Neural cell (in vitro differentiated cells): ENCODE results near the gene PCDHA1.

ENCODE experiments used
- CTCF ChIP-seq: fragments of 450-650 bp; IDR thresholded peaks from 2 replicates; pipeline ENCODE4 v1.5.1; 2014; ENCODE audit warnings: antibody characterized with exemption, mild to moderate bottlenecking, moderate library complexity; ENCODE audit not compliant: poor library complexity, severe bottlenecking
- EP300 ChIP-seq: fragments of 450-650 bp; conservative IDR thresholded peaks from 2 replicates; pipeline ENCODE4 v1.6.1; 2014; ENCODE audit warnings: antibody characterized with exemption, mild to moderate bottlenecking, moderate library complexity; ENCODE audit not compliant: poor library complexity, severe bottlenecking
- EZH2 ChIP-seq: fragments of 200-600, 300-800 bp; shearing (Covaris generic), sonication (generic); IDR thresholded peaks from 2 replicates; pipeline ENCODE4 v1.6.1; 2014; ENCODE audit warnings: antibody characterized with exemption, low read length, borderline replicate concordance, mild to moderate bottlenecking; ENCODE audit not compliant: insufficient read depth, poor library complexity, severe bottlenecking
- POLR2AphosphoS5 ChIP-seq: IDR thresholded peaks from 2 replicates; pipeline ENCODE4 v1.6.1; 2012

GRCh38 chr5:140992828-140993227, 206.9 kb downstream of the PCDHA1 start:
- TF ChIP-seq POLR2AphosphoS5 (no peak), EP300 (no peak), CTCF (no peak), EZH2 (no peak)
